GM23338 (cell line): ENCODE results near the gene C11orf24. TPM values are rescaled to one million over a fixed set of nuclear protein-coding genes. Genes with fewer than 3 reads are reported as not detected.

ENCODE experiments used
- ATAC-seq: fragments of 200-7000 bp; cut with Tn5 transposase; 3 replicates; pipeline ENCODE4 v1.9.1; 2020
- DNase-seq: peaks from one replicate; pipeline ENCODE4 v3.0.0-alpha.2; 2015; ENCODE audit warnings: low spot score
- H2AFZ ChIP-seq: fragments of 200-600 bp; sonication (generic); 2 replicates; pipeline ENCODE4 v1.8.0; 2016; ENCODE audit warnings: antibody characterized with exemption, mild to moderate bottlenecking, moderate library complexity
- H3F3A ChIP-seq: fragments of 200-600 bp; sonication (generic); replicated peaks from 2 replicates; pipeline ENCODE4 v1.8.0; 2017; ENCODE audit warnings: antibody characterized with exemption, mixed run types, low read depth
- H3K27ac ChIP-seq: fragments of 200-600 bp; sonication (generic); 2 replicates; pipeline ENCODE4 v1.6.1; 2016; ENCODE audit warnings: low read depth
- H3K27me3 ChIP-seq: fragments of 200-600 bp; sonication (generic); 2 replicates; pipeline ENCODE4 v1.8.0; 2016; ENCODE audit warnings: mild to moderate bottlenecking, mixed run types, moderate library complexity; ENCODE audit not compliant: insufficient read depth
- H3K36me3 ChIP-seq: fragments of 200-600 bp; sonication (generic); 2 replicates; pipeline ENCODE4 v1.8.0; 2016; ENCODE audit warnings: mild to moderate bottlenecking; ENCODE audit not compliant: insufficient read depth
- H3K4me1 ChIP-seq: fragments of 200-600 bp; sonication (generic); 2 replicates; pipeline ENCODE4 v1.8.0; 2016; ENCODE audit warnings: mild to moderate bottlenecking, moderate library complexity; ENCODE audit not compliant: insufficient read depth
- H3K4me2 ChIP-seq: fragments of 200-600 bp; sonication (generic); 2 replicates; pipeline ENCODE4 v1.7.1; 2017; ENCODE audit warnings: mixed run types
- H3K4me3 ChIP-seq: fragments of 200-600 bp; sonication (generic); 2 replicates; pipeline ENCODE4 v1.6.1; 2016; ENCODE audit warnings: mixed run types
- H3K79me2 ChIP-seq: fragments of 200-600 bp; sonication (generic); replicated peaks from 2 replicates; pipeline ENCODE4 v1.8.0; 2017; ENCODE audit warnings: mild to moderate bottlenecking; ENCODE audit not compliant: insufficient read depth
- H3K9me2 ChIP-seq: fragments of 200-600 bp; sonication (generic); 2 replicates; pipeline ENCODE4 v1.8.0; 2017; ENCODE audit not compliant: insufficient read depth
- H4K20me1 ChIP-seq: fragments of 200-600 bp; sonication (generic); replicated peaks from 2 replicates; pipeline ENCODE4 v1.8.0; 2017; ENCODE audit warnings: mild to moderate bottlenecking; ENCODE audit not compliant: insufficient read depth
- H3K27ac Mint-ChIP-seq: 2 replicates; pipeline ENCODE4 v1.8.0; 2020; ENCODE audit warnings: inconsistent platforms, mild to moderate bottlenecking, moderate library complexity, mixed read lengths
- H3K27me3 Mint-ChIP-seq: 3 replicates; pipeline ENCODE4 v1.8.0; 2022; ENCODE audit warnings: low read depth, mild to moderate bottlenecking, moderate library complexity, mixed read lengths, inconsistent platforms; ENCODE audit not compliant: insufficient read depth, poor library complexity
- H3K36me3 Mint-ChIP-seq: 3 replicates; pipeline ENCODE4 v1.8.0; 2021; ENCODE audit warnings: low read depth, mild to moderate bottlenecking, inconsistent platforms, moderate library complexity, mixed read lengths
- H3K4me1 Mint-ChIP-seq: 3 replicates; pipeline ENCODE4 v1.8.0; 2020; ENCODE audit warnings: mild to moderate bottlenecking, inconsistent platforms, mixed read lengths
- H3K4me3 Mint-ChIP-seq: 3 replicates; pipeline ENCODE4 v1.8.0; 2021; ENCODE audit warnings: moderate library complexity, mild to moderate bottlenecking, inconsistent platforms, mixed read lengths
- H3K9me3 Mint-ChIP-seq: 3 replicates; pipeline ENCODE4 v1.8.0; 2020; ENCODE audit warnings: moderate library complexity, mild to moderate bottlenecking, inconsistent platforms, mixed read lengths
- CREB1 ChIP-seq: fragments of 250-450 bp; sonication (Bioruptor Pico); IDR thresholded peaks from 2 replicates; pipeline ENCODE4 v1.5.0; 2020; ENCODE audit warnings: low read depth, mild to moderate bottlenecking, moderate library complexity
- CTCF ChIP-seq, 2 experiments: fragments of 200-600 bp in 1 of 2; sonication (generic) in 1 of 2; conservative IDR thresholded peaks; 2 replicates each; pipeline versions ENCODE4 v1.5.1 to v1.6.1; 2016 to 2017; ENCODE audit warnings: antibody characterized with exemption in 2 of 2, low read depth in 2 of 2, mild to moderate bottlenecking in 2 of 2, moderate library complexity in 1 of 2
- EZH2 ChIP-seq: fragments of 200-600 bp; sonication (generic); IDR thresholded peaks from one replicate; pipeline ENCODE4 v1.8.0; 2017; ENCODE audit warnings: antibody characterized with exemption, mild to moderate bottlenecking, low read depth; ENCODE audit not compliant: unreplicated experiment
- JUNB ChIP-seq: IDR thresholded peaks from one replicate; pipeline ENCODE4 v1.6.1; 2016; ENCODE audit warnings: antibody characterized with exemption; ENCODE audit not compliant: unreplicated experiment
- NANOG ChIP-seq: IDR thresholded peaks from 2 replicates; pipeline ENCODE4 v1.6.1; 2016; ENCODE audit warnings: antibody characterized with exemption, borderline replicate concordance
- REST ChIP-seq: IDR thresholded peaks from one replicate; pipeline ENCODE4 v1.6.1; 2018; ENCODE audit warnings: antibody characterized with exemption; ENCODE audit not compliant: unreplicated experiment
- STAT1 ChIP-seq: IDR thresholded peaks from one replicate; pipeline ENCODE4 v1.6.1; 2016; ENCODE audit warnings: antibody characterized with exemption; ENCODE audit not compliant: unreplicated experiment
- ZNF114 ChIP-seq: fragments of 250-450 bp; sonication (Bioruptor Pico); IDR thresholded peaks from 2 replicates; pipeline ENCODE4 v1.5.0; 2020; ENCODE audit warnings: mild to moderate bottlenecking, moderate library complexity
- polyA plus RNA-seq: library from polyadenylated mRNA; unstranded; fragments of >200 nt; fragmentation: Nextera tagmentation; extraction: Ambion mirVana; gene quantifications from 2 replicates; pipeline ENCODE4 v1.2.1, GENCODE V29; 2016
- total RNA-seq: library from RNA; depleted of rRNA; stranded (reverse); fragments of >200 nt; shearing (Covaris generic); gene quantifications from 2 replicates; pipeline ENCODE4 v1.2.3, GENCODE V29; 2014

C11orf24 gene
- total and polyA plus RNA-seq, 2 experiments from 2014 or later = 49.8 to 57.5 TPM

- H3K4me2 ChIP-seq = no peak overlapping the region
- no peak for TF ChIP-seq JUNB
- TF ChIP-seq CTCF (conservative IDR thresholded peaks at IDR 0.05; ENCODE audit: low read depth in 2 of 2) = no peak
- no peak for TF ChIP-seq ZNF114 (CRISPR knock-in tag)
- TF ChIP-seq STAT1 = no peak
- Mint-ChIP-seq H3K36me3 (peaks cover 2% of the 10 kb centered on the region; the same call in 1 of the 3 replicates), H3K27me3 (peaks cover 19% of the 10 kb centered on the region), H3K27ac (no peak overlapping the region; the same call in 1 of the 2 replicates), H3K4me3 (peak overlapping the region; percentile 75), H3K4me1 (peaks cover 27% of the 10 kb centered on the region), H3K9me3 (no peaks in the 10 kb centered on the region; the same call in 2 of the 3 replicates)
- no peak for ATAC-seq
- H3K36me3 ChIP-seq = no peaks in the 10 kb centered on the region
- H3K4me1 ChIP-seq = peaks cover 10% of the 10 kb centered on the region
- H3K9me2 ChIP-seq = no peaks in the 10 kb centered on the region
- H2AFZ ChIP-seq = no peak overlapping the region
- H4K20me1 ChIP-seq = peaks cover 12% of the 10 kb centered on the region; the same call in 1 of the 2 replicates
- H3K27ac ChIP-seq = no peak overlapping the region
- peaks cover 19% of the 10 kb centered on the region for H3K79me2 ChIP-seq
- DNase-seq = no peak
- H3K4me3 ChIP-seq = no peak overlapping the region
- H3K27me3 ChIP-seq = peaks cover 4% of the 10 kb centered on the region
- no peaks in the 10 kb centered on the region; the same call in 1 of the 2 replicates for H3F3A ChIP-seq
Measured at GRCh38 chr11:68215524-68216170, 56.1 kb downstream of the C11orf24 start.

GRCh38 chr11:68215087-68215445, 56.7 kb downstream of the C11orf24 start:
- Histone ChIP-seq H3K4me1 (peaks cover 10% of the 10 kb centered on the region), H3K27me3 (peaks cover 4% of the 10 kb centered on the region), H3K79me2 (peaks cover 24% of the 10 kb centered on the region), H3K9me2 (no peaks in the 10 kb centered on the region), H3K4me2 (peak overlapping the region; percentile 93; the same call in 1 of the 2 replicates), H4K20me1 (peaks cover 17% of the 10 kb centered on the region; the same call in 1 of the 2 replicates), H3K36me3 (no peaks in the 10 kb centered on the region), H3K27ac (no peak overlapping the region), H3K4me3 (no peak overlapping the region), H3F3A (no peaks in the 10 kb centered on the region; the same call in 1 of the 2 replicates), H2AFZ (no peak overlapping the region)
- Mint-ChIP-seq H3K27me3 (peaks cover 20% of the 10 kb centered on the region), H3K4me1 (peaks cover 33% of the 10 kb centered on the region), H3K4me3 (peak overlapping the region; percentile 75), H3K27ac (no peak overlapping the region; the same call in 1 of the 2 replicates), H3K9me3 (no peaks in the 10 kb centered on the region; the same call in 2 of the 3 replicates), H3K36me3 (peaks cover 2% of the 10 kb centered on the region; the same call in 1 of the 3 replicates)
- TF ChIP-seq JUNB (no peak), EZH2 (no peak), CREB1 (CRISPR knock-in tag) (no peak), NANOG (no peak), STAT1 (no peak), REST (no peak)
- ATAC-seq = peak; percentile 4; the same call in 1 of the 3 replicates
- DNase-seq = no peak
